ENCODE data around the gene PYGM. TPM values are rescaled to one million over a fixed set of nuclear protein-coding genes. Genes with fewer than 3 reads are reported as not detected.

Gene PYGM
- total and polyA plus RNA-seq, 2 of the 13 experiments (the other 11 are each of a cell fraction or from before 2014, with no cell fraction given) = 0.11 to 0.12 TPM

- TF ChIP-seq, protein P1, sequence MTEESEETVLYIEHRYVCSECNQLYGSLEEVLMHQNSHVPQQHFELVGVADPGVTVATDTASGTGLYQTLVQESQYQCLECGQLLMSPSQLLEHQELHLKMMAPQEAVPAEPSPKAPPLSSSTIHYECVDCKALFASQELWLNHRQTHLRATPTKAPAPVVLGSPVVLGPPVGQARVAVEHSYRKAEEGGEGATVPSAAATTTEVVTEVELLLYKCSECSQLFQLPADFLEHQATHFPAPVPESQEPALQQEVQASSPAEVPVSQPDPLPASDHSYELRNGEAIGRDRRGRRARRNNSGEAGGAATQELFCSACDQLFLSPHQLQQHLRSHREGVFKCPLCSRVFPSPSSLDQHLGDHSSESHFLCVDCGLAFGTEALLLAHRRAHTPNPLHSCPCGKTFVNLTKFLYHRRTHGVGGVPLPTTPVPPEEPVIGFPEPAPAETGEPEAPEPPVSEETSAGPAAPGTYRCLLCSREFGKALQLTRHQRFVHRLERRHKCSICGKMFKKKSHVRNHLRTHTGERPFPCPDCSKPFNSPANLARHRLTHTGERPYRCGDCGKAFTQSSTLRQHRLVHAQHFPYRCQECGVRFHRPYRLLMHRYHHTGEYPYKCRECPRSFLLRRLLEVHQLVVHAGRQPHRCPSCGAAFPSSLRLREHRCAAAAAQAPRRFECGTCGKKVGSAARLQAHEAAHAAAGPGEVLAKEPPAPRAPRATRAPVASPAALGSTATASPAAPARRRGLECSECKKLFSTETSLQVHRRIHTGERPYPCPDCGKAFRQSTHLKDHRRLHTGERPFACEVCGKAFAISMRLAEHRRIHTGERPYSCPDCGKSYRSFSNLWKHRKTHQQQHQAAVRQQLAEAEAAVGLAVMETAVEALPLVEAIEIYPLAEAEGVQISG (CRISPR knock-in tag; IDR thresholded peaks at IDR 0.05) = 0 out of 2 replicates have a peak, but pooled peaks have one; percentile 14
- TF ChIP-seq BCL6 (CRISPR knock-in tag; IDR thresholded peaks at IDR 0.05) (0 out of 2 replicates have a peak, but pooled peaks have one; percentile 21), CHCHD3 (CRISPR knock-in tag; IDR thresholded peaks at IDR 0.05) (no peak), ZSCAN29 (CRISPR knock-in tag; conservative IDR thresholded peaks at IDR 0.05) (peak; percentile 45; the same call in 1 of the 2 replicates), RFX3 (CRISPR knock-in tag; IDR thresholded peaks at IDR 0.05) (no peak), ZNF567 (CRISPR knock-in tag; IDR thresholded peaks at IDR 0.05; ENCODE audit: borderline replicate concordance) (no peak), KDM1A (CRISPR knock-in tag; IDR thresholded peaks at IDR 0.05) (no peak), AGO2 (optimal IDR thresholded peaks at IDR 0.05; ENCODE audit: low read depth, low read length) (no peak), RFX5 (IDR thresholded peaks at IDR 0.05; ENCODE audit: low read depth, low read length) (no peak), TP53 (CRISPR knock-in tag; conservative IDR thresholded peaks at IDR 0.05) (no peak), ZNF607 (CRISPR knock-in tag; IDR thresholded peaks at IDR 0.05; ENCODE audit: borderline replicate concordance) (no peak), NFE2L1 (CRISPR knock-in tag; IDR thresholded peaks at IDR 0.05; ENCODE audit: borderline replicate concordance) (no peak), EP300 (IDR thresholded peaks at IDR 0.05; ENCODE audit: low read depth in 2 of 2, low read length in 2 of 2) (no peak), EP300 (CRISPR knock-in tag; IDR thresholded peaks at IDR 0.05; ENCODE audit: borderline replicate concordance) (no peak), IKZF4 (CRISPR knock-in tag; IDR thresholded peaks at IDR 0.05; ENCODE audit: borderline replicate concordance, low read depth, not compliant biosample characterization) (no peak), ZNF552 (CRISPR knock-in tag; IDR thresholded peaks at IDR 0.05; ENCODE audit: borderline replicate concordance) (no peak), ZBTB7A (CRISPR knock-in tag; IDR thresholded peaks at IDR 0.05) (no peak), CHD2 (IDR thresholded peaks at IDR 0.05; ENCODE audit: low read depth, low read length) (no peak), ZNF543 (CRISPR knock-in tag; IDR thresholded peaks at IDR 0.05) (0 out of 2 replicates have a peak, but pooled peaks have one; percentile 38), ZNF891 (CRISPR knock-in tag; IDR thresholded peaks at IDR 0.05) (no peak), TCF12 (IDR thresholded peaks at IDR 0.05) (no peak), TCF12 (CRISPR knock-in tag; IDR thresholded peaks at IDR 0.05) (no peak), ZNF780A (CRISPR knock-in tag; IDR thresholded peaks at IDR 0.05) (no peak)
- TF ChIP-seq, protein P2, sequence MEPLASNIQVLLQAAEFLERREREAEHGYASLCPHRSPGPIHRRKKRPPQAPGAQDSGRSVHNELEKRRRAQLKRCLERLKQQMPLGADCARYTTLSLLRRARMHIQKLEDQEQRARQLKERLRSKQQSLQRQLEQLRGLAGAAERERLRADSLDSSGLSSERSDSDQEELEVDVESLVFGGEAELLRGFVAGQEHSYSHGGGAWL (CRISPR knock-in tag; IDR thresholded peaks at IDR 0.05) = no peak
- TF ChIP-seq, protein P3, sequence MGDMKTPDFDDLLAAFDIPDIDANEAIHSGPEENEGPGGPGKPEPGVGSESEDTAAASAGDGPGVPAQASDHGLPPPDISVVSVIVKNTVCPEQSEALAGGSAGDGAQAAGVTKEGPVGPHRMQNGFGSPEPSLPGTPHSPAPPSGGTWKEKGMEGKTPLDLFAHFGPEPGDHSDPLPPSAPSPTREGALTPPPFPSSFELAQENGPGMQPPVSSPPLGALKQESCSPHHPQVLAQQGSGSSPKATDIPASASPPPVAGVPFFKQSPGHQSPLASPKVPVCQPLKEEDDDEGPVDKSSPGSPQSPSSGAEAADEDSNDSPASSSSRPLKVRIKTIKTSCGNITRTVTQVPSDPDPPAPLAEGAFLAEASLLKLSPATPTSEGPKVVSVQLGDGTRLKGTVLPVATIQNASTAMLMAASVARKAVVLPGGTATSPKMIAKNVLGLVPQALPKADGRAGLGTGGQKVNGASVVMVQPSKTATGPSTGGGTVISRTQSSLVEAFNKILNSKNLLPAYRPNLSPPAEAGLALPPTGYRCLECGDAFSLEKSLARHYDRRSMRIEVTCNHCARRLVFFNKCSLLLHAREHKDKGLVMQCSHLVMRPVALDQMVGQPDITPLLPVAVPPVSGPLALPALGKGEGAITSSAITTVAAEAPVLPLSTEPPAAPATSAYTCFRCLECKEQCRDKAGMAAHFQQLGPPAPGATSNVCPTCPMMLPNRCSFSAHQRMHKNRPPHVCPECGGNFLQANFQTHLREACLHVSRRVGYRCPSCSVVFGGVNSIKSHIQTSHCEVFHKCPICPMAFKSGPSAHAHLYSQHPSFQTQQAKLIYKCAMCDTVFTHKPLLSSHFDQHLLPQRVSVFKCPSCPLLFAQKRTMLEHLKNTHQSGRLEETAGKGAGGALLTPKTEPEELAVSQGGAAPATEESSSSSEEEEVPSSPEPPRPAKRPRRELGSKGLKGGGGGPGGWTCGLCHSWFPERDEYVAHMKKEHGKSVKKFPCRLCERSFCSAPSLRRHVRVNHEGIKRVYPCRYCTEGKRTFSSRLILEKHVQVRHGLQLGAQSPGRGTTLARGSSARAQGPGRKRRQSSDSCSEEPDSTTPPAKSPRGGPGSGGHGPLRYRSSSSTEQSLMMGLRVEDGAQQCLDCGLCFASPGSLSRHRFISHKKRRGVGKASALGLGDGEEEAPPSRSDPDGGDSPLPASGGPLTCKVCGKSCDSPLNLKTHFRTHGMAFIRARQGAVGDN (CRISPR knock-in tag; IDR thresholded peaks at IDR 0.05) = peak; percentile 27
Observed at GRCh38 chr11:64742889-64743590, 16.7 kb downstream of the PYGM start (continued).

All from HepG2 (cell line).